ENCODE measurements around the gene KLF11.

DNA sequence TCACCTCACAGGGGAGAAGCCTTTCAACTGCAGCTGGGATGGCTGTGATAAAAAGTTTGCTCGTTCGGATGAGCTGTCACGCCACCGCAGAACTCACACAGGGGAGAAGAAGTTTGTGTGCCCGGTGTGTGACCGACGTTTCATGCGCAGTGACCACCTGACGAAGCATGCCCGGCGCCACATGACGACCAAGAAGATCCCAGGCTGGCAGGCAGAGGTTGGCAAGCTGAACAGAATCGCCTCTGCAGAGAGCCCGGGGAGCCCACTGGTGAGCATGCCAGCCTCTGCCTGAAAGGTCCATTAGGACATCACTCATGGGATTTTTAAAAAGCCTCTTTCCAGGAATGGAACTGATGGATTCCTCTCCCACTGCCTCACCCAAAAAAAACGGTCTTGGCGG is 8.9 kb downstream of the KLF11 start:
- TF ChIP-seq, protein P1, sequence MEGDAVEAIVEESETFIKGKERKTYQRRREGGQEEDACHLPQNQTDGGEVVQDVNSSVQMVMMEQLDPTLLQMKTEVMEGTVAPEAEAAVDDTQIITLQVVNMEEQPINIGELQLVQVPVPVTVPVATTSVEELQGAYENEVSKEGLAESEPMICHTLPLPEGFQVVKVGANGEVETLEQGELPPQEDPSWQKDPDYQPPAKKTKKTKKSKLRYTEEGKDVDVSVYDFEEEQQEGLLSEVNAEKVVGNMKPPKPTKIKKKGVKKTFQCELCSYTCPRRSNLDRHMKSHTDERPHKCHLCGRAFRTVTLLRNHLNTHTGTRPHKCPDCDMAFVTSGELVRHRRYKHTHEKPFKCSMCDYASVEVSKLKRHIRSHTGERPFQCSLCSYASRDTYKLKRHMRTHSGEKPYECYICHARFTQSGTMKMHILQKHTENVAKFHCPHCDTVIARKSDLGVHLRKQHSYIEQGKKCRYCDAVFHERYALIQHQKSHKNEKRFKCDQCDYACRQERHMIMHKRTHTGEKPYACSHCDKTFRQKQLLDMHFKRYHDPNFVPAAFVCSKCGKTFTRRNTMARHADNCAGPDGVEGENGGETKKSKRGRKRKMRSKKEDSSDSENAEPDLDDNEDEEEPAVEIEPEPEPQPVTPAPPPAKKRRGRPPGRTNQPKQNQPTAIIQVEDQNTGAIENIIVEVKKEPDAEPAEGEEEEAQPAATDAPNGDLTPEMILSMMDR (IDR thresholded peaks at IDR 0.05) = no peak
- TF ChIP-seq ZFX (IDR thresholded peaks at IDR 0.05; ENCODE audit: borderline replicate concordance) = no peak
